HG03575 (cell line): ENCODE measurements around the gene HPX.
"Not testable (repeated sequence)": the region's sequence is repeated elsewhere in the genome, so short reads cannot be mapped to it uniquely, and the experiment has no call there.

Source experiments
- ATAC-seq: cut with Tn5 transposase; IDR thresholded peaks from one replicate; pipeline ENCODE4 v1.9.1; 2021; ENCODE audit not compliant: unreplicated experiment, insufficient number of reproducible peaks, low FRiP score; ENCODE audit errors: extremely low read depth

Gene HPX

DNA sequence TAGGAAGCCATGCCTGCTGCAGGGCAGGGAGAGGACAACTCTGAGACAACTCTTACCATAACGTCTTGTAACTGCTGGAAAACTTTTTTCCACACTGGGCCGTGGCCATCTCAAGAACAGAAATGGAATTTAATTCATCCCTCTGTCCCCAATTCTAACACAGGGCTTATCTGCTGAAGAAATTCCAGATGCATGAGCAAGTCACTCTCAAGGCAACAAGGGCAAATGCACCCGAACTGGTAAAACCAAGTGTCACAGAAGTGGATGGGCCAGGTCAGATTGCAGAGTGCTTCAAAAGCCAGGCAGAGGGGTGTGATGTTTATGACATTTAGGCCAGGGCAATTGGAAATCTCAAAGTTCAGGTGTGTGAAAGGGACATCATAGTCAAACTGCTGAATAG, 43.2 kb downstream of the HPX start:
- ATAC-seq = no peak

DNA sequence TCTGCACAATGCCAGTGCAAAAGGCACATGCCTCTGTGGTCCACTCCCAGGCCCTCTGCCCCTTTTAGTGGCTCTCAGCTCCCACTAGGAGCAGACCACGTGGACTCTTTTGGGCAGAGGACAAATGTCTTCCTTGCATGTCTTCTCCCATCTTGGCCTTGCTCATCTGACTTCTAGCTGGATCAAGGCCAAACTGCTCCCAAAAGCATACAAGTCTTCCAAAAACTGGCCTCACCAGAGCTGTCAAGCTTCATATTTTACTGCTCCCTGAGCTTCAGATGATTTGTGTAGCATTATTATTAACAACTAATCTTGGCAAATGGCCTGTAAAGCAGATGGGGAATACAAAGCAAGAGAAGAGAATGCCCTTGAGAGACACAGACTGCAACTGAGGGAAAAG, 43.6 kb downstream of the HPX start:
- no peak for ATAC-seq

DNA sequence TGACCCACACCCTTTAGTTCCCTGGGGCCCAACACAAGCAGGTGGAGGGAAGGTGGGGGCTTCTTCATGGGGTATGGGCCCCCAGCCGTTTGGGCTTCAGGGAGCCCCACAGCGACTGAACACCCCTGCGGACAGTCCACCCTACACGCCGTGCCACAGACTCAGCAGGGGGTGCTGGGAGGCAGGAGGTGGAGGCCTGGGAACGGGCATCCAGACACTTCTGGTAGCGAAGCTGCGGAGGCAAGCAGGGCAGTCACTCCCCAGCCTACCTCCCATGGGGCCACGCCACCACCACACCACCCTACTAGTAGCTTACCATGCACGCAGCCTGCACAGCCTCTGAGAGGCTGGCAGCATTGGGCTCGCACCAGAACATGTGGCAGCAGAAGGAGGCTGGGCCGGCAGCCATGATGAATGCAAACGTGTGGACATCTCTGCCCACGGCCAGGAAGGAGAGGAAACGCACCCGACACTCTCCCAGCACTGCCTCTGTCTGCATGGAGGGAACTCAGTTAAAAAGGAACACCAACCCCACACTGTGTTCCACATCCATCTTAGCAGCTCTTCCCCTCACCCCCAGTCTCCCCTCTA, 45.2 kb downstream of the HPX start:
- ATAC-seq = no peak

DNA sequence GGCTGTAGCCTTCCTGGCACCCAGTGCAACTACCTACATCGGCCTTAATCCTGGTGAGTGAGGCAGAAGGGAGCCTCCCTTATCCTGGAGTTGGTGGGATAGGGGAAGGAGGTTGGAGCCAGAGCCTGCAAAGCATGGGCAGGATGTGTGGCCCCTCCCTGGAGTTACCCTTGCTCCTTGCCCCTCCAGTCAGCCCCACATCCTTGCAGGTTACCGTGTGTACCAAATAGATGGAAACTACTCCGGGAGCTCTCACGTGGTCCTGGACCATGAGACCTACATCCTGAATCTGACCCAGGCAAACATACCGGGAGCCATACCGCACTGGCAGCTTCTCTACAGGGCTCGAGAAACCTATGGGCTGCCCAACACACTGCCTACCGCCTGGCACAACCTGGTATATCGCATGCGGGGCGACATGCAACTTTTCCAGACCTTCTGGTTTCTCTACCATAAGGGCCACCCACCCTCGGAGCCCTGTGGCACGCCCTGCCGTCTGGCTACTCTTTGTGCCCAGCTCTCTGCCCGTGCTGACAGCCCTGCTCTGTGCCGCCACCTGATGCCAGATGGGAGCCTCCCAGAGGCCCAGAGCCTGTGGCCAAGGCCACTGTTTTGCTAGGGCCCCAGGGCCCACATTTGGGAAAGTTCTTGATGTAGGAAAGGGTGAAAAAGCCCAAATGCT, 46.7 kb downstream of the HPX start:
- no peak for ATAC-seq

DNA sequence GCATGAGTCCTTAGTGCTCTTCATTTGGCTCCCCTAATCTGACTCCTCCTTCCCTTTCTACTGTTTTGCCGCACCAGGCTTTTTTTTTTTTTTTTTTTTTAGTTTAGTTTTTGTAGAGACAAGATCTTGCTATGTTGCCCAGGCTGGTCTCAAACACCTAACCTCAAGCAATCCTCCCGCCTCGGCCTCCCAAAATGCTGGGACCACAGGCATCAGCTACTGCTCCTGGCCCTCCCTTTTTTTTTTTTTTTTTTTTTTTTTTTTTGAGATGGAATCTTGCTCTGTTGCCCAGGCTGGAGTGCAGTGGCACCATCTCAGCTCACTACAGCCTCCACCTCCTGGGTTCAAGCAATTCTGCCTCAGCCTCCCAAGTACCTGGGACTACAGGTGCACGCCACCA, 48.5 kb downstream of the HPX start:
- not testable (repeated sequence) for ATAC-seq

DNA sequence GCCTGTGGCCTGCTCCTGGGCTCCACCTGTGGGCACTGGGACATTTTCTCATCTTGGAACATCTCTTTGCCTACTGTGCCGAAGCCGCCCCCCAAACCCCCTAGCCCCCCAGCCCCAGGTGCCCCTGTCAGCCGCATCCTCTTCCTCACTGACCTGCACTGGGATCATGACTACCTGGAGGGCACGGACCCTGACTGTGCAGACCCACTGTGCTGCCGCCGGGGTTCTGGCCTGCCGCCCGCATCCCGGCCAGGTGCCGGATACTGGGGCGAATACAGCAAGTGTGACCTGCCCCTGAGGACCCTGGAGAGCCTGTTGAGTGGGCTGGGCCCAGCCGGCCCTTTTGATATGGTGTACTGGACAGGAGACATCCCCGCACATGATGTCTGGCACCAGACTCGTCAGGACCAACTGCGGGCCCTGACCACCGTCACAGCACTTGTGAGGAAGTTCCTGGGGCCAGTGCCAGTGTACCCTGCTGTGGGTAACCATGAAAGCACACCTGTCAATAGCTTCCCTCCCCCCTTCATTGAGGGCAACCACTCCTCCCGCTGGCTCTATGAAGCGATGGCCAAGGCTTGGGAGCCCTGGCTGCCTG, 49.2 kb downstream of the HPX start:
- ATAC-seq = no peak

DNA sequence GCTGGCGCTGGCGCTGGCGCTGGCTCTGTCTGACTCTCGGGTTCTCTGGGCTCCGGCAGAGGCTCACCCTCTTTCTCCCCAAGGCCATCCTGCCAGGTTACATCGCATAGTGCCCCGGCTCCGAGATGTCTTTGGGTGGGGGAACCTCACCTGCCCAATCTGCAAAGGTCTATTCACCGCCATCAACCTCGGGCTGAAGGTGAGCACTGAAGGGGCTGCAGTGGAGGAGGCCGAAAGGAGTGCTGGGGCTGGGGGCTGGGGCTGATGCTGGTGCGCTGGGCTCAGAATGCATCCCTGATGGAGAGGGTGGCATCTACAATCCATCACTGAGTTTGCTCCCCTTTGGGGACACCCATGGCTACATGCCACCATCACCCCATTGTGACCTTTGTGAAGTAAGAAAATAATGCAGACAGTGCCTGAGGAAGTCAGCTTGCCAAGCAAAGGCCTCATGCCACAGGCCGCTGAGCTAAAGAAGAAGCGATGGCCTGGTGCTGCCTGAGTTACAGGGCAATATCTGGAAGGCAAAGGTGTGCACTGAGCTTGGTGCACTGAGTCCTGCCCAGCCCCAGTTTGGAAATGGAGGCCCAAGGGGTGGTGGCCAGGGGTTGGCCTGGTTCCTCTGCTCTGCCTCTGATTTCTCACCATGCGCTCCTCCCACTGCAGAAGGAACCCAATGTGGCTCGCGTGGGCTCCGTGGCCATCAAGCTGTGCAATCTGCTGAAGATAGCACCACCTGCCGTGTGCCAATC, 49.9 kb downstream of the HPX start:
- no peak for ATAC-seq

DNA sequence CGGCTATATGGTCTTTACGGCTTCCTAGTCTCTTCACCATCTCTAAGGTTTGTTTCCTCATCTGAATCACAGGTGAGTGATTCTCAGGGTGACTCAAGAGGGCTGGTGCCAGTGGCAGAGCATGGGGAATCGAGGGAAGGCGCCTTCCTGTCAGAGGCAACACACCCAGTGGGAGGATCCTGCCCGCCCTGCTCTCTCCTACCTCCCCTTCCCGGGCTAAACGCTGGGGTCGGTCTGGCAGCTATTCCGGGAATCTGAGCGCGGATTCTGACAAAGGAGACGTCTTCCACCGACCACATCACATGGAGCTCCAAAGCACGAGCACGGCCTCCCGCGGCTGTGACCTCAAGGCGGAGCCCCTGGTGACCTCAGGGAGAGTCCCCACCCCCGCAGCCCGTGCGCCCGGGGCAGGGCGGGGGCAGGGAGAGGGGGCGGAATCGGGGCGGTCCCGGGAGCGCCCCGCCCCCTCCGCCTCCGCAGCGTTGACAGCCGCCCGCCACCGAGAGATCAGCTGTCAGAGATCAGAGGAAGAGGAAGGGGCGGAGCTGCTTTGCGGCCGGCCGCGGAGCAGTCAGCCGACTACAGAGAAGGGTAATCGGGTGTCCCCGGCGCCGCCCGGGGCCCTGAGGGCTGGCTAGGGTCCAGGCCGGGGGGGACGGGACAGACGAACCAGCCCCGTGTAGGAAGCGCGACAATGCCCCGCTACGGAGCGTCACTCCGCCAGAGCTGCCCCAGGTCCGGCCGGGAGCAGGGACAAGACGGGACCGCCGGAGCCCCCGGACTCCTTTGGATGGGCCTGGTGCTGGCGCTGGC, 50.7 kb downstream of the HPX start, which contains the start of gene SMPD1:
TSS of gene SMPD1 (plus strand) at position 570 of the 813 bp plus-strand sequence. CDS start at position 695, 125 bp downstream.
- peak; percentile 80 for ATAC-seq

DNA sequence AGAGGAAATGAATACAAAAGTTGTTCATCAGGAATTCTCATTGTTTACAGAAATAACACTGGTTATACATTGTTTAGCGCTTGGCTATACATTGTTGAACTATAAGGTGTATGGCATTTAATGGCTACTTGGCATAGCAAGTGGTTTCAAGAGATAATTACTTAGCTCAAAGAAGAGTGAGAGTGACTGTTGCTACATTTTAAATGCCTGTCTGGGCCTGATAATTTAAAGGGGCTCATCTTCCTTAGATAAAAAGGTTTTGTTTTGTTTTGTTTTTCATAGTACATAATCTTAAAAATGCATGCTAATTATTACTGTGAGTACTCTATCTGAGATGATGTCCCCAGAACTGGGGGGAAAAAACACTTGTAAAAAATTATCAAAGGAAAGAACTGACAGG, 52.0 kb downstream of the HPX start:
- ATAC-seq = no peak

DNA sequence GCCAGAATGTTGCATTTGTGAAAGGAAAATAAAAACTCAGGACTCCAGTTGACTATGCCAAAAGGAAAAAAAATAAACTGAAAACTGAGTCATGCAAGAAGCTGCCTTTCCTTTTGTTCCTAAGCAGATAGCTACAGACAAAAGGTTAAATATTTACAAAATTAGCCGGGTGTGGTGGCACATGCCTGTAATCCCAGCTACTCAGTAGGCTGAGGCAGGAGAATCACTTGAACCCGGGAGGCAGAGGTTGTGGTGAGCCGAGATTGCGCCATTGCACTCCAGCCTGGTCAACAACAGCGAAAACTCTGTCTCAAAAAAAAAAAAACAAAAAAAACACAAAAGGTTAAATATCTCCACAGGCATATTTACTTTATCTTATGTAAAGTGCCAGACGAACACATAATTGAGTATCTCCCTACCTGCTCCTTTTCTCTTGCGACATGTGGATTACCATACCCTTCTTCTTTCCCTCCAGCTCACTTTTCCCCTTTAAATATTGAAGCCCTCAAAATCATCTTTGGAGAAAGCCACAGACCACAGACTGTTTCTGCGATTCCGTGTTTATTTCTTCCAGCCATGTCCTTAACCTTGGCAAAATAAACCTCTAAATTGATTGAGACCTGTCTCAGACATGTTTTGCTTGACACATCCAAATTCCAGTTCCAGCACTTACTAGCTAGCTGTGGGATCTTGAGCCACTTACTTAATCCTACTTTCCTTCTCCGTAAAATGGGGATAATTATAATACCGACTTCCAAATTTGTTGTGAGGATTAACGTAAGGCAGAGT, 52.8 kb downstream of the HPX start:
- ATAC-seq = no peak

DNA sequence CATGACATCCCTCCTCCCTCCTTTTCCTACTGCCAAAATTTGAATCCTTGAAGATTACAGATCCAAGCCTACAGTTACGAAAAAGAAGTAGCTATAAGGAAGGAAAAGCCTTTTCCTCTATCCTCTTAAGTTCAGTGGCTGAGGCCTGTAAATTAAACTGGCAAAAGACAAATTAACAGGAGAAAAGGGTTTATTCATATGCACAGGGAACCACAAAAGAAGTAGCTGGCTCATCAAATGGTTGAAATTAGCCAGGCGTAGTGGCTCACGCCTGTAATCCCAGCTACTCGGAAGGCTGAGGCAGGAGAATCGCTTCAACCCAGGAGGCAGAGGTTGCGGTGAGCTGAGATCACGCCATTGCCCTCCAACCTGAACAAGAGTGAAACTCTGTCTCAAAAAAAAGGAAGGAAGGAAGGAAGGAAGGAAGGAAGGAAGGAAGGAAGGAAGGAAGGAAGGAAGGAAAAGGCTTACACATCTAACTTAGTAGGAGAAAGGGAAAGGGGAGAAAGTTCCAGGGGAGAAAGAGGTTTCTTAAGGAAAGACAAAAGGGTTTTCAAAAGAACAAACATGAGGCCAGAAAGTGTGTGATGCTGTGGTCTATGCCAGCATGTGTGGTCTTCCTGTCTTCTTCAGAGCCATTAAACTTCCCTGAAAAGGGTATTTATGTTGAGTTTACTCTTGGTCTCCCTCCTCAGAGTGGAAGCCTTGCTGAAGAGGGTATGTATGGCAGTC, 55.6 kb downstream of the HPX start:
- no peak for ATAC-seq
